OCI-LY7 (cell line): ENCODE data around the gene FCER1G. TPM values are rescaled to one million over a fixed set of nuclear protein-coding genes. Genes with fewer than 3 reads are reported as not detected.

ENCODE experiments used
- BruUV-seq: library from RNA; stranded (reverse); fragments of 400-500 nt; replicated peaks from 2 replicates; lab custom pipeline; 2021; lab: Mats Ljungman, UMichigan
- CTCF ChIA-PET: fragments of 300-600 bp; sonication (Branson Sonifier 250); formaldehyde crosslinking; loops from one replicate; lab custom pipeline; 2022; ENCODE audit warnings: antibody characterized with exemption; ENCODE audit not compliant: unreplicated experiment; lab: Charles Lee
- POLR2A ChIA-PET: fragments of 300-600 bp; sonication (Branson Sonifier 250); formaldehyde crosslinking; loops from one replicate; lab custom pipeline; 2022; ENCODE audit warnings: antibody characterized with exemption; lab: Charles Lee
- DNase-seq: peaks from one replicate; pipeline ENCODE4 v3.0.0-alpha.2; 2015; ENCODE audit warnings: low spot score
- H2AFZ ChIP-seq: fragments of 200-600 bp; sonication (generic), shearing (Covaris generic); 2 replicates; pipeline ENCODE4 v1.6.1; 2014; ENCODE audit warnings: mild to moderate bottlenecking, antibody characterized with exemption, low read length, moderate library complexity
- H3K27ac ChIP-seq: fragments of 200-600 bp; sonication (generic); 2 replicates; pipeline ENCODE4 v1.5.1; 2014; ENCODE audit warnings: mixed run types, low read depth, mild to moderate bottlenecking, moderate library complexity, low read length, inconsistent platforms; ENCODE audit not compliant: poor library complexity, severe bottlenecking
- H3K36me3 ChIP-seq: fragments of 200-600 bp; sonication (generic); 2 replicates; pipeline ENCODE4 v1.6.1; 2014; ENCODE audit warnings: mild to moderate bottlenecking, antibody characterized with exemption, low read length, moderate library complexity, mixed read lengths; ENCODE audit not compliant: insufficient read depth
- H3K4me1 ChIP-seq: fragments of 200-600 bp; sonication (generic); 2 replicates; pipeline ENCODE4 v1.5.1; 2014; ENCODE audit warnings: mild to moderate bottlenecking, low read length; ENCODE audit not compliant: insufficient read depth, poor library complexity, severe bottlenecking
- H3K4me2 ChIP-seq: fragments of 200-600 bp; sonication (generic); 2 replicates; pipeline ENCODE4 v1.6.1; 2014; ENCODE audit warnings: mild to moderate bottlenecking, low read length
- H3K4me3 ChIP-seq: fragments of 200-600 bp; sonication (generic); 2 replicates; pipeline ENCODE4 v1.5.1; 2014; ENCODE audit warnings: mild to moderate bottlenecking, low read depth, low read length; ENCODE audit not compliant: poor library complexity, severe bottlenecking
- H3K79me2 ChIP-seq: fragments of 200-600 bp; sonication (generic); 2 replicates; pipeline ENCODE4 v1.6.1; 2016; ENCODE audit warnings: low read depth, mild to moderate bottlenecking, low read length, moderate library complexity, mixed read lengths; ENCODE audit not compliant: insufficient read depth
- H3K9me2 ChIP-seq: fragments of 200-600 bp; sonication (generic); 2 replicates; pipeline ENCODE4 v1.6.1; 2016; ENCODE audit warnings: mild to moderate bottlenecking, low read length, mixed read lengths; ENCODE audit not compliant: insufficient read depth
- H3K9me3 ChIP-seq: fragments of 200-600 bp; sonication (generic); 2 replicates; pipeline ENCODE4 v1.6.1; 2014; ENCODE audit warnings: mild to moderate bottlenecking, mixed run types, low read length, mixed read lengths
- H4K20me1 ChIP-seq: fragments of 200-600 bp; sonication (generic); 2 replicates; pipeline ENCODE4 v1.6.1; 2014; ENCODE audit warnings: mild to moderate bottlenecking, antibody characterized with exemption, low read length, moderate library complexity, mixed read lengths; ENCODE audit not compliant: insufficient read depth
- EZH2phosphoT487 ChIP-seq: fragments of 200-600 bp; sonication (generic); IDR thresholded peaks from 2 replicates; pipeline ENCODE4 v1.6.1; 2018; ENCODE audit warnings: low read depth, borderline replicate concordance, mild to moderate bottlenecking, mixed run types, antibody characterized with exemption, low read length, moderate library complexity, mixed read lengths
- intact Hi-C: fragments of 100-400 bp; cut with micrococcal nuclease; formaldehyde crosslinking; loops from one replicate; pipeline ENCODE4 v1.10.0; 2022; ENCODE audit not compliant: unreplicated experiment
- total RNA-seq, 2 experiments: library from RNA; depleted of rRNA in 1 of 2; stranded (reverse); fragments of >200 nt in 1 of 2; shearing (Covaris generic) in 1 of 2; gene quantifications; 2 replicates each; pipeline ENCODE4 v1.2.3, GENCODE V29; 2014 to 2022
- TF ChIP-seq, protein P1 (sequence below): fragments of 200-600 bp; sonication (generic); conservative IDR thresholded peaks from 2 replicates; pipeline ENCODE4 v1.5.1; 2014; ENCODE audit warnings: mild to moderate bottlenecking, antibody characterized with exemption, low read length, moderate library complexity, mixed read lengths

The FCER1G gene
- total RNA-seq, 2 experiments from 2014 or later, result 0.88 to 3.2 TPM

- DNase-seq, result no peak
- Histone ChIP-seq H3K79me2 (no peaks in the 10 kb centered on the region), H3K27ac (no peak overlapping the region), H3K9me3 (no peaks in the 10 kb centered on the region), H3K4me1 (peaks cover 36% of the 10 kb centered on the region), H3K4me3 (no peak overlapping the region), H2AFZ (peak overlapping the region; percentile 70; the same call in 1 of the 2 replicates), H3K36me3 (no peaks in the 10 kb centered on the region), H4K20me1 (no peaks in the 10 kb centered on the region), H3K9me2 (no peaks in the 10 kb centered on the region), H3K4me2 (no peak overlapping the region)
- CTCF ChIA-PET, result interaction anchor here (1.0 to 1.9 kb wide), 5 partner anchors 10 to 190 kb away, joined by 3 to 10 read pairs (median 5); partner anchors contain the start of genes NDUFS2 and TOMM40L
- no TSS peak for BruUV-seq
- POLR2A ChIA-PET, result interaction anchor here (0.5 to 2.2 kb wide), 9 partner anchors 9 to 193 kb away, joined by 3 to 5 read pairs (median 4); partner anchors contain the start of genes B4GALT3 and TOMM40L
- TF ChIP-seq EZH2phosphoT487, result no peak
- TF ChIP-seq, protein P1, sequence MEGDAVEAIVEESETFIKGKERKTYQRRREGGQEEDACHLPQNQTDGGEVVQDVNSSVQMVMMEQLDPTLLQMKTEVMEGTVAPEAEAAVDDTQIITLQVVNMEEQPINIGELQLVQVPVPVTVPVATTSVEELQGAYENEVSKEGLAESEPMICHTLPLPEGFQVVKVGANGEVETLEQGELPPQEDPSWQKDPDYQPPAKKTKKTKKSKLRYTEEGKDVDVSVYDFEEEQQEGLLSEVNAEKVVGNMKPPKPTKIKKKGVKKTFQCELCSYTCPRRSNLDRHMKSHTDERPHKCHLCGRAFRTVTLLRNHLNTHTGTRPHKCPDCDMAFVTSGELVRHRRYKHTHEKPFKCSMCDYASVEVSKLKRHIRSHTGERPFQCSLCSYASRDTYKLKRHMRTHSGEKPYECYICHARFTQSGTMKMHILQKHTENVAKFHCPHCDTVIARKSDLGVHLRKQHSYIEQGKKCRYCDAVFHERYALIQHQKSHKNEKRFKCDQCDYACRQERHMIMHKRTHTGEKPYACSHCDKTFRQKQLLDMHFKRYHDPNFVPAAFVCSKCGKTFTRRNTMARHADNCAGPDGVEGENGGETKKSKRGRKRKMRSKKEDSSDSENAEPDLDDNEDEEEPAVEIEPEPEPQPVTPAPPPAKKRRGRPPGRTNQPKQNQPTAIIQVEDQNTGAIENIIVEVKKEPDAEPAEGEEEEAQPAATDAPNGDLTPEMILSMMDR, result no peak
- intact Hi-C loops, result loop anchor here (1.0 to 5.0 kb wide), 3 partner anchors 33 to 190 kb away; no protein-coding TSS in a partner anchor
Measured at GRCh38 chr1:161191971-161192370, 23.1 kb upstream of the FCER1G start.

DNA sequence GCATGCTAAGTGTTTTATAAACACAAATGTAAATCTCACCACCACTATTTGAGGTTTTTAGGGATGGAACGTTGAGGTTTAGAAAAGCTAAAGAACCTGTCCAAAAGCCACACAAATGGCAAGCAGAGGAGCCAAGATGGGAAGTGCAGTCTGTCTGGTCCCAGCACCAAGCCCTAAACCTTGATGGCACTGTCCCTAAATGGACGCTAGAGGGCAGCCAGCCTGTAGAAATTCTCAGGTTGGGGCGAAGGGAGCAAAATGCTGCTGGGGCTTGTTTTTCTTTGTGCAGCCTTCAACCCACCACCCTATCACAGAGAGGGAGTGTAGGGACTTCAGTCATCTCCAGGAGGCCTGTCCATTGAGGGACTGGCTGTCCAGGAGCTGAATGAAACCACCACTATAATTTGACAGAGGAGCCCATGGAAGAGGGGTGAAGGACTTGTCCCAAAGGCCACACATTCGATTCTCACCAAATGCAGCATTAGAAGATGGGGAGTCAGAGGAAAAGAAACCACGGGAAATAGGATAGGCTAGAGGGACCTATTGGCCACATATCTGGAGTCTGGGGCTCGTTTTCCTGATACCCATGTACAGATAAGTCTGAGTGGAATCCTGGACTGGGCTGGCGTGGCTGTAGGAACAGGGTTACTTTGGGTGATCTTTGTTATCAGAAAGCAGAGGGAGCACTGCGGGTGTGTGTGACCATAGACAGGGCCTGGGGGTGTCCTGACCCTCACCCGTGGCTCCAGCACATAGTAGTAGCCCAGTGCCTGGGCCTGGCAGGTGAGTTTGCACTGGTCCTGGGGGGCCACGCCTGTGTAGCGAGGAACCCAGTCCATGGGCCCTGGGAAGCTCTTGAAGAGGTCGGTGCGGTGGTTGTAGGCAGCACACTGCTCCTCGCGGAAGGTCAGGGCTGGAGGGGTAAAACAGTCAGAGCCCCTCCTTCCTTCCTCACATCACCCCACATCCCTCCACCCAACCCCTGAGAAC, 22.3 kb upstream of the FCER1G start:
- intact Hi-C loops, result loop anchor here (1.0 to 5.0 kb wide), 3 partner anchors 33 to 190 kb away; no protein-coding TSS in a partner anchor
- BruUV-seq, result no TSS peak
- H3K4me1 ChIP-seq, result peaks cover 28% of the 10 kb centered on the region
- H3K4me3 ChIP-seq, result no peak overlapping the region
- no peaks in the 10 kb centered on the region for H3K36me3 ChIP-seq
- H3K9me2 ChIP-seq, result no peaks in the 10 kb centered on the region
- peak overlapping the region; percentile 70 for H2AFZ ChIP-seq
- no peak overlapping the region for H3K4me2 ChIP-seq
- H3K79me2 ChIP-seq, result no peaks in the 10 kb centered on the region
- peak; percentile 86 for DNase-seq
- no peaks in the 10 kb centered on the region for H3K9me3 ChIP-seq
- TF ChIP-seq EZH2phosphoT487, result no peak
- TF ChIP-seq, protein P1, result peak; percentile 96
- CTCF ChIA-PET, result interaction anchor here (1.0 to 1.9 kb wide), 3 partner anchors 10 to 189 kb away, joined by 3 to 10 read pairs (median 4); partner anchors contain the start of genes NDUFS2 and TOMM40L
- no peaks in the 10 kb centered on the region for H4K20me1 ChIP-seq
- no peak overlapping the region for H3K27ac ChIP-seq
- POLR2A ChIA-PET, result interaction anchor here (0.5 to 2.2 kb wide), 6 partner anchors 15 to 192 kb away, joined by 3 to 5 read pairs (median 4); partner anchors contain the start of gene B4GALT3
